ENCODE data around the gene FAT1.

GRCh38 chr4:186624951-186625350 is 98.7 kb downstream of the FAT1 start:
- TF ChIP-seq, protein P1, sequence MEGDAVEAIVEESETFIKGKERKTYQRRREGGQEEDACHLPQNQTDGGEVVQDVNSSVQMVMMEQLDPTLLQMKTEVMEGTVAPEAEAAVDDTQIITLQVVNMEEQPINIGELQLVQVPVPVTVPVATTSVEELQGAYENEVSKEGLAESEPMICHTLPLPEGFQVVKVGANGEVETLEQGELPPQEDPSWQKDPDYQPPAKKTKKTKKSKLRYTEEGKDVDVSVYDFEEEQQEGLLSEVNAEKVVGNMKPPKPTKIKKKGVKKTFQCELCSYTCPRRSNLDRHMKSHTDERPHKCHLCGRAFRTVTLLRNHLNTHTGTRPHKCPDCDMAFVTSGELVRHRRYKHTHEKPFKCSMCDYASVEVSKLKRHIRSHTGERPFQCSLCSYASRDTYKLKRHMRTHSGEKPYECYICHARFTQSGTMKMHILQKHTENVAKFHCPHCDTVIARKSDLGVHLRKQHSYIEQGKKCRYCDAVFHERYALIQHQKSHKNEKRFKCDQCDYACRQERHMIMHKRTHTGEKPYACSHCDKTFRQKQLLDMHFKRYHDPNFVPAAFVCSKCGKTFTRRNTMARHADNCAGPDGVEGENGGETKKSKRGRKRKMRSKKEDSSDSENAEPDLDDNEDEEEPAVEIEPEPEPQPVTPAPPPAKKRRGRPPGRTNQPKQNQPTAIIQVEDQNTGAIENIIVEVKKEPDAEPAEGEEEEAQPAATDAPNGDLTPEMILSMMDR (IDR thresholded peaks at IDR 0.05): no peak
- no peak for TF ChIP-seq EZH2 (IDR thresholded peaks at IDR 0.05; ENCODE audit: borderline replicate concordance, insufficient read depth, low read depth, low read length, poor library complexity, severe bottlenecking)
